Body of pancreas (tissue), 4 donors: ENCODE results near the gene ACSL1. TPM values are rescaled to one million over a fixed set of nuclear protein-coding genes. Genes with fewer than 3 reads are reported as not detected.

ENCODE experiments used
- ATAC-seq: fragments of 150-250 bp; one replicate; pipeline ENCODE4 v1.9.1; 2016
- DNase-seq, 4 donors: peaks; one replicate each; pipeline ENCODE4 v3.0.0-alpha.2; 2019
- H3K27ac ChIP-seq, 4 donors: fragments of 200-600 bp; sonication (generic); 1 replicate in 3 of 4; 2 replicates in 1 of 4; pipeline versions ENCODE4 v1.5.1 to v1.6.1; 2016 to 2019; ENCODE audit warnings: mild to moderate bottlenecking in 1 of 4, mixed read lengths in 1 of 4, moderate library complexity in 1 of 4
- H3K27me3 ChIP-seq, 2 donors: fragments of 200-600 bp; sonication (generic); one replicate each; pipeline ENCODE4 v1.6.0; 2016; ENCODE audit warnings: mild to moderate bottlenecking in 1 of 2
- H3K36me3 ChIP-seq, 2 donors: fragments of 200-600 bp; sonication (generic); replicated peaks in 1 of 2; 2 replicates each; pipeline ENCODE4 v1.5.1; 2016; ENCODE audit warnings: low read depth in 2 of 2; ENCODE audit not compliant: insufficient read depth in 1 of 2
- H3K4me1 ChIP-seq: fragments of 200-600 bp; sonication (generic); one replicate; pipeline ENCODE4 v1.6.0; 2016
- H3K4me3 ChIP-seq, 2 donors: fragments of 200-600 bp; sonication (generic); 1 replicate in 1 of 2; 2 replicates in 1 of 2; pipeline ENCODE4 v1.5.1; 2016 to 2019
- H3K9me3 ChIP-seq, 3 donors: fragments of 200-600 bp; sonication (generic); 1 replicate in 2 of 3; 2 replicates in 1 of 3; pipeline ENCODE4 v1.5.1; 2016
- CTCF ChIP-seq, 7 experiments: fragments of 450-650 bp in 4 of 7; fragments of 200-600 bp in 3 of 7; sonication (generic) in 3 of 7; IDR thresholded peaks; one replicate each; pipeline ENCODE4 v1.5.1; 2016 to 2019; ENCODE audit warnings: antibody characterized with exemption in 7 of 7
- POLR2A ChIP-seq, 3 donors: fragments of 450-650 bp; IDR thresholded peaks; one replicate each; pipeline ENCODE4 v1.6.1; 2016; ENCODE audit warnings: antibody characterized with exemption in 3 of 3, mild to moderate bottlenecking in 2 of 3
- WGBS, 2 donors: methylation state at CpG; one replicate each; pipeline ENCODE4 v1.1.5; 2017; 5-methylcytosine and 5-hydroxymethylcytosine counted together
- intact Hi-C: fragments of 100-400 bp; cut with DNase I; formaldehyde crosslinking; loops from one replicate; pipeline ENCODE4 v1.15.1; 2023
- total RNA-seq, 2 donors: library from RNA; depleted of rRNA; stranded (reverse); fragments of >200 nt; gene quantifications; one replicate each; pipeline ENCODE4 v1.1.0, GENCODE V29; 2016

The ACSL1 gene
- total RNA-seq, 2 donors from 2014 or later: 36.6 to 193 TPM

GRCh38 chr4:184819786-184820185, 6.0 kb downstream of the ACSL1 start:
- DNase-seq (no peak), ATAC-seq (no peak)
- TF ChIP-seq CTCF (IDR thresholded peaks at IDR 0.05): no peak
- no peak for TF ChIP-seq POLR2A (IDR thresholded peaks at IDR 0.05)
- Histone ChIP-seq H3K36me3 (no peaks in the 10 kb centered on the region), H3K4me1 (peaks cover 33% of the 10 kb centered on the region), H3K9me3 (no peaks in the 10 kb centered on the region), H3K27ac (peak overlapping the region in 1 of 4 donors; percentile 19), H3K4me3 (no peak overlapping the region), H3K27me3 (no peaks in the 10 kb centered on the region)
- 39 to 70% methylated on average over 5 to 6 of the region's 6 CpGs for WGBS, 2 donors
- intact Hi-C loops: no loop called here

GRCh38 chr4:184818216-184818564, 7.6 kb downstream of the ACSL1 start:
- Histone ChIP-seq H3K9me3 (no peaks in the 10 kb centered on the region), H3K4me1 (peaks cover 42% of the 10 kb centered on the region), H3K36me3 (no peaks in the 10 kb centered on the region), H3K4me3 (no peak overlapping the region), H3K27ac (no peak overlapping the region), H3K27me3 (no peaks in the 10 kb centered on the region)
- intact Hi-C loops: no loop called here
- ATAC-seq: no peak
- DNase-seq: no peak
- 88 to 96% methylated on average over 4 of the region's 4 CpGs for WGBS, 2 donors
- TF ChIP-seq CTCF (IDR thresholded peaks at IDR 0.05) (no peak), POLR2A (IDR thresholded peaks at IDR 0.05) (no peak)

- Histone ChIP-seq H3K4me3 (no peak overlapping the region), H3K9me3 (no peaks in the 10 kb centered on the region), H3K27me3 (no peaks in the 10 kb centered on the region), H3K4me1 (peaks cover 48% of the 10 kb centered on the region), H3K36me3 (no peaks in the 10 kb centered on the region), H3K27ac (no peak overlapping the region)
- ATAC-seq (no peak), DNase-seq (no peak)
- TF ChIP-seq CTCF (IDR thresholded peaks at IDR 0.05): no peak
- TF ChIP-seq POLR2A (IDR thresholded peaks at IDR 0.05): no peak
- WGBS, 2 donors: 85 to 93% methylated on average over 9 to 11 of the region's 11 CpGs
- intact Hi-C loops: no loop called here
These were observed 8.1 kb downstream of the ACSL1 start for GRCh38 chr4:184817494-184818215.

- TF ChIP-seq CTCF (IDR thresholded peaks at IDR 0.05) (no peak), POLR2A (IDR thresholded peaks at IDR 0.05) (no peak)
- Histone ChIP-seq H3K36me3 (no peaks in the 10 kb centered on the region), H3K27ac (no peak overlapping the region), H3K27me3 (no peaks in the 10 kb centered on the region), H3K9me3 (no peaks in the 10 kb centered on the region), H3K4me3 (no peak overlapping the region), H3K4me1 (peaks cover 55% of the 10 kb centered on the region)
- intact Hi-C loops: no loop called here
- no peak for DNase-seq
- no peak for ATAC-seq
These were observed 8.8 kb downstream of the ACSL1 start for GRCh38 chr4:184816962-184817361.
